CD4-positive, alpha-beta memory T cell (primary cell): ENCODE measurements around the gene EIPR1. TPM values are rescaled to one million over a fixed set of nuclear protein-coding genes. Genes with fewer than 3 reads are reported as not detected.

Experiments used
- CTCF ChIA-PET: fragments of 350-600 bp; sonication (Branson Sonifier 250); formaldehyde crosslinking; loops from one replicate; lab custom pipeline; 2021; ENCODE audit warnings: inconsistent platforms; ENCODE audit not compliant: partially characterized antibody; lab: Charles Lee
- POLR2A ChIA-PET: fragments of 350-600 bp; sonication (Branson Sonifier 250); formaldehyde crosslinking; loops from one replicate; lab custom pipeline; 2021; ENCODE audit not compliant: partially characterized antibody; lab: Charles Lee
- DNase-seq, 5 donors: peaks; one replicate each; pipeline versions ENCODE4 v3.0.0 to v3.0.0-alpha.2; 2020 to 2022; ENCODE audit warnings: mixed read lengths in 1 of 5
- H3K27ac ChIP-seq: one replicate; pipeline ENCODE4 v1.7.0; 2013; ENCODE audit warnings: low read depth, low read length
- H3K27me3 ChIP-seq: 2 replicates; pipeline ENCODE4 v1.7.0; 2013; ENCODE audit warnings: mild to moderate bottlenecking, low read length, moderate library complexity; ENCODE audit not compliant: insufficient read depth
- H3K36me3 ChIP-seq: 2 replicates; pipeline ENCODE4 v1.7.0; 2013; ENCODE audit warnings: mild to moderate bottlenecking, low read length, moderate library complexity; ENCODE audit not compliant: insufficient read depth
- H3K4me1 ChIP-seq: 2 replicates; pipeline ENCODE4 v1.7.0; 2013; ENCODE audit warnings: mild to moderate bottlenecking, low read length, moderate library complexity; ENCODE audit not compliant: insufficient read depth
- H3K4me3 ChIP-seq, 2 donors: one replicate each; pipeline ENCODE4 v1.7.0; 2013; ENCODE audit warnings: low read length in 2 of 2, mild to moderate bottlenecking in 1 of 2
- H3K9me3 ChIP-seq, 2 donors: one replicate each; pipeline ENCODE4 v1.7.0; 2013; ENCODE audit warnings: low read length in 2 of 2, control low read depth in 1 of 2; ENCODE audit not compliant: control insufficient read depth in 1 of 2
- H3K27ac Mint-ChIP-seq, 7 donors: one replicate each; pipeline ENCODE4 v1.8.0; 2020 to 2021; ENCODE audit warnings: mixed read lengths in 7 of 7, mild to moderate bottlenecking in 6 of 7, inconsistent platforms in 3 of 7, moderate library complexity in 3 of 7
- H3K27me3 Mint-ChIP-seq, 2 donors: one replicate each; pipeline ENCODE4 v1.8.0; 2020 to 2021; ENCODE audit warnings: mixed read lengths in 2 of 2
- H3K36me3 Mint-ChIP-seq, 2 donors: one replicate each; pipeline ENCODE4 v1.8.0; 2020 to 2021; ENCODE audit warnings: mixed read lengths in 2 of 2, inconsistent platforms in 1 of 2, mild to moderate bottlenecking in 1 of 2
- H3K4me1 Mint-ChIP-seq, 4 donors: one replicate each; pipeline ENCODE4 v1.8.0; 2020 to 2021; ENCODE audit warnings: mixed read lengths in 4 of 4, mild to moderate bottlenecking in 1 of 4
- H3K4me3 Mint-ChIP-seq, 8 donors: one replicate each; pipeline ENCODE4 v1.8.0; 2020 to 2021; ENCODE audit warnings: mixed read lengths in 8 of 8, mild to moderate bottlenecking in 7 of 8, moderate library complexity in 6 of 8, inconsistent platforms in 3 of 8
- H3K9me3 Mint-ChIP-seq, 8 donors: one replicate each; pipeline ENCODE4 v1.8.0; 2020 to 2021; ENCODE audit warnings: mixed read lengths in 8 of 8, mild to moderate bottlenecking in 5 of 8, inconsistent platforms in 3 of 8, moderate library complexity in 1 of 8
- intact Hi-C: fragments of 100-400 bp; cut with micrococcal nuclease; formaldehyde crosslinking; loops from one replicate; pipeline ENCODE4 v1.15.1; 2023
- polyA plus RNA-seq, 2 donors: library from polyadenylated mRNA; unstranded; fragments of 300-500 nt; fragmentation: Illumina TruSeq; gene quantifications; one replicate each; pipeline ENCODE4 v1.2.3, GENCODE V29; 2021
- total RNA-seq, 2 experiments: library from RNA; stranded (reverse); gene quantifications; one replicate each; pipeline ENCODE4 v1.2.3, GENCODE V29; 2021

The EIPR1 gene
- total and polyA plus RNA-seq, 4 experiments from 2014 or later, result 18.2 to 48.0 (median 26.2) TPM

GRCh38 chr2:3172265-3172935 is 205.2 kb downstream of the EIPR1 start:
- peak in 1 of 5 donors; percentile 27 for DNase-seq
- peaks cover 0 to 2% (median 0%) of the 10 kb centered on the region in 8 donors for H3K9me3 Mint-ChIP-seq
- H3K27me3 ChIP-seq, result no peaks in the 10 kb centered on the region
- no peak overlapping the region for H3K4me3 Mint-ChIP-seq
- H3K9me3 ChIP-seq, result no peaks in the 10 kb centered on the region
- H3K27ac Mint-ChIP-seq, result no peak overlapping the region
- H3K4me3 ChIP-seq, result no peak overlapping the region
- ChIA-PET CTCF (no interaction called here), POLR2A (no interaction called here)
- no peaks in the 10 kb centered on the region for H3K27me3 Mint-ChIP-seq
- intact Hi-C loops, result no loop called here
- H3K4me1 ChIP-seq, result no peaks in the 10 kb centered on the region
- peaks cover 8% of the 10 kb centered on the region for H3K36me3 ChIP-seq
- H3K4me1 Mint-ChIP-seq, result no peaks in the 10 kb centered on the region
- H3K27ac ChIP-seq, result no peak overlapping the region
- H3K36me3 Mint-ChIP-seq, result peaks cover 35 to 50% of the 10 kb centered on the region in 2 donors

- Histone ChIP-seq H3K9me3 (no peaks in the 10 kb centered on the region), H3K27ac (no peak overlapping the region), H3K4me3 (no peak overlapping the region), H3K27me3 (no peaks in the 10 kb centered on the region), H3K4me1 (no peaks in the 10 kb centered on the region), H3K36me3 (peaks cover 8% of the 10 kb centered on the region)
- DNase-seq, result peak in 1 of 5 donors; percentile 14
- Mint-ChIP-seq H3K4me1 (no peaks in the 10 kb centered on the region), H3K4me3 (no peak overlapping the region), H3K9me3 (peaks cover 0 to 6% (median 0%) of the 10 kb centered on the region in 8 donors), H3K36me3 (peaks cover 35 to 56% of the 10 kb centered on the region in 2 donors), H3K27me3 (no peaks in the 10 kb centered on the region), H3K27ac (no peak overlapping the region)
- CTCF ChIA-PET, result no interaction called here
- intact Hi-C loops, result no loop called here
- POLR2A ChIA-PET, result no interaction called here
Measured at GRCh38 chr2:3171564-3172264, 205.9 kb downstream of the EIPR1 start.

GRCh38 chr2:3170792-3171455 is 206.7 kb downstream of the EIPR1 start:
- Mint-ChIP-seq H3K4me3 (no peak overlapping the region), H3K27me3 (no peaks in the 10 kb centered on the region), H3K9me3 (peaks cover 0 to 12% (median 5%) of the 10 kb centered on the region in 8 donors), H3K36me3 (peaks cover 36 to 64% of the 10 kb centered on the region in 2 donors), H3K27ac (no peak overlapping the region), H3K4me1 (no peaks in the 10 kb centered on the region)
- intact Hi-C loops, result no loop called here
- no peak overlapping the region for H3K4me3 ChIP-seq
- POLR2A ChIA-PET, result no interaction called here
- H3K9me3 ChIP-seq, result no peaks in the 10 kb centered on the region
- no peak overlapping the region for H3K27ac ChIP-seq
- no peaks in the 10 kb centered on the region for H3K27me3 ChIP-seq
- no peak for DNase-seq
- H3K4me1 ChIP-seq, result no peaks in the 10 kb centered on the region
- H3K36me3 ChIP-seq, result peaks cover 8% of the 10 kb centered on the region
- CTCF ChIA-PET, result no interaction called here

DNA sequence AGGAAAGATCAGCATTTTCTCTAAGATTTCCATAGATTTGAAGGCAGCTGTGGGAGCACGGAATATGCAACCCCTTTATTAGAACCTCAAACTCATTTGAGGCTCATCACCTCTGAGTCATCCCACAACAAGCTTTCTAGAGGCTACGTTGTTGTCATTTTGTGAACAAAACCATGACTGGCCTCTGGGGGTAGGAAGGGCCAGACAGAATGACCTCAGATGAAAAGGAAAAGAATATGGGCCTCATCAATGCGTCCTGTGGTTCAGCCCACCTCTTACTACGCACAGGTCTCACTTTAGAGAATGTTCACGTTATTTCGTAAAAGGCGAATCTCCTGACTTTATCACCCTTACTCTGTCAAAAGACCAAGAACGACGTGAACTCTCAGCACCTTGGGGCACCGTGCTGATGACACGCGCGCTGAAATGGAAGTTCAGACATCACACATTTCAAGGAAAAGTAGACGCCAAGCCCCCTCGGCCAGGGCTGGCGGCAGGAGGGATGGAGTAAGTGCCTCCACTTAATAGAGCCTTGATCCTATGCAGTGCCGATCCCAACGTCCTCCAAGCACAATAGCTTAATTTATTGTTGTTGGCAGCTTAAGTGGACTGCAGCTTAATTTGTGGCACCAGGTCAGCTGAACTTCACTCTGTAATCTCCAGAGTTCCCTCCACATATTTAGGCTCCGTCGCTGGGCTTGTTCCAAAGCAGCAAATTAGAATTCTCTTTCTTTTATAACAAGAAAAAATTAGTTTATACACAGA is 208.3 kb downstream of the EIPR1 start:
- Histone ChIP-seq H3K4me3 (no peak overlapping the region), H3K27me3 (no peaks in the 10 kb centered on the region), H3K36me3 (peaks cover 8% of the 10 kb centered on the region), H3K4me1 (no peaks in the 10 kb centered on the region), H3K9me3 (no peaks in the 10 kb centered on the region), H3K27ac (no peak overlapping the region)
- POLR2A ChIA-PET, result no interaction called here
- intact Hi-C loops, result no loop called here
- no peak for DNase-seq
- H3K4me3 Mint-ChIP-seq, result no peak overlapping the region
- CTCF ChIA-PET, result no interaction called here
- peaks cover 42 to 73% of the 10 kb centered on the region in 2 donors for H3K36me3 Mint-ChIP-seq
- H3K9me3 Mint-ChIP-seq, result peaks cover 0 to 27% (median 16%) of the 10 kb centered on the region in 8 donors
- no peaks in the 10 kb centered on the region for H3K27me3 Mint-ChIP-seq
- H3K27ac Mint-ChIP-seq, result no peak overlapping the region
- no peaks in the 10 kb centered on the region for H3K4me1 Mint-ChIP-seq

DNA sequence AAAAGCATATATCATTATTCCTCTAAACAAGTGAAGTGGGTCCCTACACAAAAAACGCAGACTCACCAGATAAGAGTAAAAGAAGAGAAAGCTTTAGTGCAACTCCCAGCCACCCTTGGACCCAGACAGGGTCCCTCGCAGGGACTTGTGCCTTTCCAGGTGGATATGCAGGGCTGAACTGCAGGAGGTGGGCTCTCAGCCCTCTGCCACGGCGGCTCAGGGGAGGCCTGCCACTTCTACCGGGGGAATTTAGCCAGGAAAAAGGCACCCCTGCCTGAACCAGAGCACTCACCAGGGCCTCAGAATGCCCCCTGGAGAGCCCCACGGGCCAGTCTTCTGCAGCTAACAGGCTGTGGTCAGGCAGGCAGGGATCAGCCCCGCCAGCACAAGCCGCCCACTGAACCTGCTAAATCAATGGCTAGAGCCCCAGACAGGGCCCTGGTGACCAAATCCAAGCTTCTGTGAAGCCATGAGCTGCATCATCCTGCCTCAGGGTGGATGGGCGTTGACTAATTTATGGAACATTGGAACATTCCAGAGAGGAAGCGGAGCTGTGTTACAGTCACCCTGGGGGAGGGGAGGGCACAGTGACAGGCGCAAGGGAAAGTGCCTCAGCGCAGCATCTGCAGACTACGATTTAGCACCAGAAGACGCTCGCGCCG is 209.3 kb downstream of the EIPR1 start:
- Mint-ChIP-seq H3K36me3 (peaks cover 45 to 77% of the 10 kb centered on the region in 2 donors), H3K9me3 (peaks cover 0 to 36% (median 24%) of the 10 kb centered on the region in 8 donors), H3K27me3 (no peaks in the 10 kb centered on the region), H3K27ac (no peak overlapping the region), H3K4me3 (no peak overlapping the region), H3K4me1 (no peaks in the 10 kb centered on the region)
- CTCF ChIA-PET, result no interaction called here
- Histone ChIP-seq H3K27ac (no peak overlapping the region), H3K9me3 (no peaks in the 10 kb centered on the region), H3K36me3 (peaks cover 8% of the 10 kb centered on the region), H3K4me1 (no peaks in the 10 kb centered on the region), H3K4me3 (no peak overlapping the region), H3K27me3 (no peaks in the 10 kb centered on the region)
- POLR2A ChIA-PET, result no interaction called here
- no peak for DNase-seq
- intact Hi-C loops, result no loop called here

- Mint-ChIP-seq H3K4me1 (peaks cover 0 to 3% (median 1%) of the 10 kb centered on the region in 4 donors), H3K27me3 (no peaks in the 10 kb centered on the region), H3K36me3 (peaks cover 38 to 79% of the 10 kb centered on the region in 2 donors), H3K27ac (peak overlapping the region in 1 of 7 donors; percentile 35), H3K9me3 (peaks cover 3 to 50% (median 35%) of the 10 kb centered on the region in 8 donors), H3K4me3 (no peak overlapping the region)
- DNase-seq, result no peak
- intact Hi-C loops, result no loop called here
- no peaks in the 10 kb centered on the region for H3K36me3 ChIP-seq
- H3K4me3 ChIP-seq, result no peak overlapping the region
- H3K4me1 ChIP-seq, result no peaks in the 10 kb centered on the region
- no peak overlapping the region for H3K27ac ChIP-seq
- no peaks in the 10 kb centered on the region for H3K9me3 ChIP-seq
- no peaks in the 10 kb centered on the region for H3K27me3 ChIP-seq
- POLR2A ChIA-PET, result no interaction called here
- CTCF ChIA-PET, result no interaction called here
Measured at GRCh38 chr2:3163401-3163800, 214.2 kb downstream of the EIPR1 start.
